Heart left ventricle (tissue), 13 donors: Measurements from ENCODE around the gene OR9Q1.

Source experiments
- CTCF ChIP-seq, 12 donors: fragments of 200-600 bp; sonication (generic) in 4 of 12; IDR thresholded peaks; one replicate each; pipeline versions ENCODE4 v1.5.0 to v1.8.0; 2018 to 2022; ENCODE audit warnings: antibody characterized with exemption in 12 of 12, mild to moderate bottlenecking in 5 of 12
- POLR2A ChIP-seq, 2 donors: fragments of 450-650 bp; IDR thresholded peaks; one replicate each; pipeline ENCODE4 v1.6.1; 2017; ENCODE audit warnings: antibody characterized with exemption in 2 of 2, mild to moderate bottlenecking in 2 of 2, moderate library complexity in 2 of 2
- donor health status: ischemic (EF 13 %, LVEDD 7.1; RV severe dilation, severe dysfunction).
- donor health status: DM: no; HTN: yes; CAD: no.
- donor health status: DM: no; HTN: no; CAD: no.
- donor health status: ischemic (EF 25% LVEDD 6.9; RV normal size, moderate dysfunction).
- donor health status: ischemic (EF 25% LVEDD 5.7; RV mildly dilated, moderate dysfunction).
- donor health status: ischemic (EF 35%, LVEDD 5.7; RV mildly dilated, moderate dysfunction).
- donor health status: nonischemic (EF 11% LVEDD 7.7; RV severe dilation, severe dysfunction).
- donor health status: DM: yes; HTN: yes; CAD: no.
- donor health status: PGD.
- donor health status: ischemic (EF 29% LVEDD 5.4; RV normal size, mild dysfunction).
- donor health status: nonischemic (EF 23%, LVEDD 6.1; RV moderate dilation, normal function).

- no peak for TF ChIP-seq POLR2A (IDR thresholded peaks at IDR 0.05)
- no peak for TF ChIP-seq CTCF (IDR thresholded peaks at IDR 0.05)
Observed at GRCh38 chr11:58165504-58166106, 141.9 kb downstream of the OR9Q1 start.
